Measurements from ENCODE around the gene CDC7. TPM values are rescaled to one million over a fixed set of nuclear protein-coding genes. Genes with fewer than 3 reads are reported as not detected.
A peak's percentile ranks its signal among the peaks of the same experiment; 100 is the strongest.

CDC7 gene
- total and polyA plus RNA-seq, 4 donors = 3.6 to 8.3 (median 4.6) TPM

- Histone ChIP-seq H3K4me1 (ENCODE audit: control insufficient read depth in 5 of 5, insufficient read depth in 5 of 5, low read length in 5 of 5) (peaks cover 0 to 60% (median 12%) of the 10 kb centered on the region in 5 donors), H3K4me3 (no peak overlapping the region), H3K27ac (ENCODE audit: low read depth in 1 of 2, low read length in 1 of 2) (no peak overlapping the region), H3K36me3 (ENCODE audit: control insufficient read depth in 4 of 4, insufficient read depth in 4 of 4, low read length in 4 of 4) (no peaks in the 10 kb centered on the region), H3K9me3 (ENCODE audit: control insufficient read depth in 4 of 4, insufficient read depth in 3 of 4, low read length in 3 of 4) (no peaks in the 10 kb centered on the region), H3K27me3 (ENCODE audit: control insufficient read depth in 3 of 3, insufficient read depth in 3 of 3, low read length in 2 of 3) (no peaks in the 10 kb centered on the region), H3K9ac (ENCODE audit: insufficient read depth in 1 of 2, low read length in 2 of 2) (no peak overlapping the region)
- ATAC-seq (ENCODE audit: insufficient read depth, low FRiP score) (no peak), DNase-seq (peak in 1 of 3 donors; percentile 50)
- WGBS, 2 donors = 58 to 68% methylated on average over 1 of the region's 1 CpG
- TF ChIP-seq CTCF (IDR thresholded peaks at IDR 0.05; ENCODE audit: control extremely low read depth, extremely low read depth) = no peak
These were observed 22.8 kb downstream of the CDC7 start for GRCh38 chr1:91523482-91523881.

- no peaks in the 10 kb centered on the region for H3K36me3 ChIP-seq (ENCODE audit: control insufficient read depth in 4 of 4, insufficient read depth in 4 of 4, low read length in 4 of 4)
- TF ChIP-seq CTCF (IDR thresholded peaks at IDR 0.05; ENCODE audit: control extremely low read depth, extremely low read depth) = no peak
- peak; percentile 19 for ATAC-seq (ENCODE audit: insufficient read depth, low FRiP score)
- no peaks in the 10 kb centered on the region for H3K27me3 ChIP-seq (ENCODE audit: control insufficient read depth in 3 of 3, insufficient read depth in 3 of 3, low read length in 2 of 3)
- H3K27ac ChIP-seq (ENCODE audit: low read depth in 1 of 2, low read length in 1 of 2) = no peak overlapping the region
- peak; percentile 51 to 90 (median 89) for DNase-seq
- H3K9ac ChIP-seq (ENCODE audit: insufficient read depth in 1 of 2, low read length in 2 of 2) = peak overlapping the region in 1 of 2 donors; percentile 26
- peaks cover 0 to 41% (median 10%) of the 10 kb centered on the region in 5 donors for H3K4me1 ChIP-seq (ENCODE audit: control insufficient read depth in 5 of 5, insufficient read depth in 5 of 5, low read length in 5 of 5)
- no peak overlapping the region for H3K4me3 ChIP-seq
- H3K9me3 ChIP-seq (ENCODE audit: control insufficient read depth in 4 of 4, insufficient read depth in 3 of 4, low read length in 3 of 4) = no peaks in the 10 kb centered on the region
- WGBS, 2 donors = 75 to 77% methylated on average over 5 of the region's 5 CpGs
These were observed 25.8 kb downstream of the CDC7 start for GRCh38 chr1:91526496-91526895.

GRCh38 chr1:91527266-91527765 lies 26.7 kb downstream of the CDC7 start:
- no peak overlapping the region for H3K27ac ChIP-seq (ENCODE audit: low read depth in 1 of 2, low read length in 1 of 2)

More at GRCh38 chr1:91527266-91527765, 26.7 kb downstream of the CDC7 start:
- TF ChIP-seq CTCF (IDR thresholded peaks at IDR 0.05; ENCODE audit: control extremely low read depth, extremely low read depth) = no peak
- peaks cover 0 to 41% (median 10%) of the 10 kb centered on the region in 5 donors for H3K4me1 ChIP-seq (ENCODE audit: control insufficient read depth in 5 of 5, insufficient read depth in 5 of 5, low read length in 5 of 5)
- no peak overlapping the region for H3K9ac ChIP-seq (ENCODE audit: insufficient read depth in 1 of 2, low read length in 2 of 2)
- 92 to 98% methylated on average over 4 of the region's 4 CpGs for WGBS, 2 donors
- no peaks in the 10 kb centered on the region for H3K9me3 ChIP-seq (ENCODE audit: control insufficient read depth in 4 of 4, insufficient read depth in 3 of 4, low read length in 3 of 4)
- no peak overlapping the region for H3K4me3 ChIP-seq
- ATAC-seq (ENCODE audit: insufficient read depth, low FRiP score) (no peak), DNase-seq (no peak)
- H3K27me3 ChIP-seq (ENCODE audit: control insufficient read depth in 3 of 3, insufficient read depth in 3 of 3, low read length in 2 of 3) = no peaks in the 10 kb centered on the region
- H3K36me3 ChIP-seq (ENCODE audit: control insufficient read depth in 4 of 4, insufficient read depth in 4 of 4, low read length in 4 of 4) = no peaks in the 10 kb centered on the region

Measured in lung (tissue), 12 donors.